ENCODE measurements around the gene ZBTB7A.
"Not testable (repeated sequence)": the region's sequence is repeated elsewhere in the genome, so short reads cannot be mapped to it uniquely, and the experiment has no call there.

The ZBTB7A gene

DNA sequence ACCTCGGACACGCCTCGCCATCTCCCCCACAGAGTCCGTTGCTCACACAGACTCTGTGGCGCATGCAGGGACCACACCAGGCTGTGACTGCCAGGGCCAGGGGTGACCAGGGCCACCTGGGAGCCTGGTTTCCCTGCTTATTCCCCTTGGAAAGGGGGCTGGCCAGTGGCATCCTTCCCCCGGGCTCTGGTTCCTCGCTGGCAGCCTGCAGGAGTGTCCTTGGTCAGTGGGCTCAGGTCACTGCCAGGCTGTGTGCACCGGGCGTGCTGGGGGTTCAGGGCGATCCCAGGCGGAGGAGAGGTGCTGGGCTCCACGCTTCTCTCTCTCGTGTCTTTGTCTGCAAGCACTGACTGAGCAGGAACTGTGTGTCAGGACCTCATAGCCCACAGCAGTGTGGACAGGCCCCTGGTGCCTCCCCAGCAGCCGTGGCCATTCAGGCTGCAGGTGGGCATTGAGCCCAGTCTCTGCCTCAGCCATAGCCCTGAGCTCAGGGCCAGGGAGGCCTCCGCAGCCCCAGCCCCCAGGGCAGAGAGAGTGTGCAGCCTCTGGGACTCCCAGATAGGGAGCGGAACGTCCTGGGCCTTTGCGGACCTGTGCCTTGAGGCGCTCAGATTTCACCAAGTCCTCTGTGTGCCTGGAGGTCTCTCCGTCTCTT lies 52.7 kb downstream of the ZBTB7A start:
- DNase-seq = no peak

DNA sequence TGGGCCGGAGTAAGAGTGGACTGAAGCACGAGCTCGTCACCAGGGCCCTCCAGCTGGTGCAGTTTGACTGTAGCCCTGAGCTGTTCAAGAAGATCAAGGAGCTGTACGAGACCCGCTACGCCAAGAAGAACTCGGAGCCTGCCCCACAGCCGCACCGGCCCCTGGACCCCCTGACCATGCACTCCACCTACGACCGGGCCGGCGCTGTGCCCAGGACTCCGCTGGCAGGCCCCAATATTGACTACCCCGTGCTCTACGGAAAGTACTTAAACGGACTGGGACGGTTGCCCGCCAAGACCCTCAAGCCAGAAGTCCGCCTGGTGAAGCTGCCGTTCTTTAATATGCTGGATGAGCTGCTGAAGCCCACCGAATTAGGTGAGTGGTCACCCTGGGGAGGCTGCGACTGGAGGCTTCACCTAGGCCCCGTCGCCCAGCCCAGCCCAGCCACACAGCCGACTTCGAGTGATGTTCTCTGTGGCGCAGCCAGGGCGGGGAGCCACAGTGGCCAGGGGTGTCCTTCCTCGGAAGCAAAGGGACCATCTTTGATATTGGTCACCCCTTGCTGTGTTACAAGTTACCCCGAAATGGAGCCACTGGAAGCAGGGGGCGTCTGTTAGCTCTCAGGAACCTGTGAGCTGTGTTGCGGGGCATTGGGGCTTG lies 53.6 kb downstream of the ZBTB7A start:
- DNase-seq = no peak

DNA sequence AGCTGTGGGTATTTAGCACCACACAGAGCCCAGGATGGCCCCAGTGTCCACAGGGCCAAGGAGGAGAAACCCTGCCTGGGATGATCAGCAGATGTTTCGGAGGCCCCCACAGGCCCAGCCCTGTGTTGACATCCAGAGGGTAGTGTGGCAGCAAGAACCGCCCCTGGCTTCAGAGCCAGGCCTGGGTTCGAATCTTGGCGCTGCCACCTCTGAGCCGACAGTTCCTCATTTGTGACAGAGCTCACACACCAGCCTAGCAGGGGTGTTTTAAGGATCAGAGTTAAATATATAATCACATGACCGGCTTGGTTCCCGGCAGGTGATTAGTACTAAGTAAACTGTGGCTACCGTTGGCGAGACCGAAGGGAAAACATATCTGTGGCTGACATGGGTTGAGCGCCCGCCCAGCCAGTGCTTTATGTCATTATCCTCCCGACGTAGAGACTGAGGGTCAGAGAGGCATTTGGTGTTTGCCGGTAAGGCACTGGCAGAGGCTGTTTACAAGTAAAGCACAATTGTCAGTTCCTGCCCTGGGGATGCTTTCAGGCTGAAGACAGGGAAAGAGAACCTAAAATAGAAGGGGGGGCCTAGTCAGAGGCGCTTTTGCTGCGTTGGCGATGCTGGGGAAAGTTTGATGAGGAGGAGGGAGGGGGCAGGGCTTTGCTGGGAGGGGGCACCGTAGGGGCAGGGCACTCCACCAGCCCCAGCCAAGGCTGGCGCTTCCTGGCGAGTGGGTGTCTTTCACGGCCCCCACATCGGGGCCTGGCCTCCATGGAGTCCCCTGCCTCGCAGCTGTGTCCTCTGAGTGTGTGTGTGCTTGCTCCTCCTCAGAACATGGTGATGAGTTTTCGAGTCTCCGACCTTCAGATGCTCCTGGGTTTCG lies 54.4 kb downstream of the ZBTB7A start:
- no peak for DNase-seq

DNA sequence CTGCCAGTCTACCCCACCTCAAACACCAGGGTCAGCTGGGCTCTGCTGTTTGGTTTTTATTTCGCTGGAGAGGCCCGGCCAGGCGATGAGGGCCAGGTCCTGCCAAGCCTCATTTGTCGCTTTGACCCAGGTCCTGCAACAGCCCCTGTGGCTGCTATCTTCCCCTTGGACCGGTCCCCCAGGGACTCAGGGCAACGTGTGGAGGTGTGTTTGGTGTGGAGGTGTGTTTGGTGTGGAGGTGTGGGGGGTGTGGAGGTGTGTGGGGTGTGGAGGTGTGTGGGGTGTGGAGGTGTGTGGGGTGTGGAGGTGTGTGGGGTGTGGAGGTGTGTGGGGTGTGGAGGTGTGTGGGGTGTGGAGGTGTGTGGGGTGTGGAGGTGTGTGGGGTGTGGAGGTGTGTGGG lies 55.3 kb downstream of the ZBTB7A start:
- DNase-seq = not testable (repeated sequence)

DNA sequence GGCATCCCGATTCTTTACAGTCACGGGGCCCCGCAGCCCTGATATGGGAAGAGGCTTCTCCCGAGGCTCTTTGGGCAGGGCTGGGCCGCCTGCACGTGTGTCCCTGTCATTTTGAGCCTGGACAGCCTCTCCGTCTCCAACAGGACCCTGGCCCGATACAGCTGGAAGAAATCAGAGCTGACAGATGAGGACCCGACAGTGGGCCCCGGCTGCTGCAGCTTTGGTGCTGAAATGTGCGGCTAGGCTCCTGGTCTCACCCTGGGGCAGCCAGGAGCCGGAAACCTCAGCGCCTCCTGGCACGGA lies 55.9 kb downstream of the ZBTB7A start:
- no peak for DNase-seq

DNA sequence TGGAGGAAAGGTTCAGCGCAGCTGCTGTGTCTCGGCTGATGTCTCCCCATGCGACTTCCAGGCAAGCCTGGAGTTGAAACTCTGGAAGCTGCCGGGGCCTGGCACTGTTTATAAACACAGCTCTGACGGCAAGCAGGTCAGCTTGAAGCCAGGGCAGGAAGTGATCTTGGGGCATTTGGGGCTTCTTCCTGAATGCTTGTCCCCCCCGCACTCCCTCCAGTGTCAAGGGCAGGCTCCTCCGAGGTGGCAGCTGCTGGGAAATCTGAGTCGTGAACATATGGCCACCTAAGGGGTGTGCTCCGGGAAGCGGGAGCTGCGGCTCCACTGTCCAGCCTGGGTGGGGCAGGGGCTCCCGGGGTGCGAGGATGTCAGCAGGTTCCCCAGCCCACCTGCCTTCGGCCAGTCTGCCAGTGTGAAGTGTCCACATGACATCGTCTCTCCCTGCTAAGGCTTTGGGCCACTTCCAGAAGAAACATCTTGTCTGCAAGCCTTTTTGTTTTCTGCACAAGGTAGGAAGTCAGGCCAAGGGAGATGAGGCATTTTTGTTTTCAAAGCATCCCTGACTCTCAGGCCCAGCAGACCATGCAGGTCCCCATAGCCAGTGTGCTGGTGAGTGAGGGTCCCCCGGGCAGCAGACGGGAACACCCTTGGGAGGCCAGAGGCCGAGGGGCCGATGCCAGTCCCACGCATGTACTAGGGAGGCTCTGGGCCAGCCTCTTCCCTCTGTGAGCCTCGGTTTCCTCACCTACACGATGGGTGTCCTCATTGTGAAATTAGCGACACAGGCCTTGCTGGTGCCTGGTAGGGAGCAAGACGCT lies 56.5 kb downstream of the ZBTB7A start:
- no peak for DNase-seq

DNA sequence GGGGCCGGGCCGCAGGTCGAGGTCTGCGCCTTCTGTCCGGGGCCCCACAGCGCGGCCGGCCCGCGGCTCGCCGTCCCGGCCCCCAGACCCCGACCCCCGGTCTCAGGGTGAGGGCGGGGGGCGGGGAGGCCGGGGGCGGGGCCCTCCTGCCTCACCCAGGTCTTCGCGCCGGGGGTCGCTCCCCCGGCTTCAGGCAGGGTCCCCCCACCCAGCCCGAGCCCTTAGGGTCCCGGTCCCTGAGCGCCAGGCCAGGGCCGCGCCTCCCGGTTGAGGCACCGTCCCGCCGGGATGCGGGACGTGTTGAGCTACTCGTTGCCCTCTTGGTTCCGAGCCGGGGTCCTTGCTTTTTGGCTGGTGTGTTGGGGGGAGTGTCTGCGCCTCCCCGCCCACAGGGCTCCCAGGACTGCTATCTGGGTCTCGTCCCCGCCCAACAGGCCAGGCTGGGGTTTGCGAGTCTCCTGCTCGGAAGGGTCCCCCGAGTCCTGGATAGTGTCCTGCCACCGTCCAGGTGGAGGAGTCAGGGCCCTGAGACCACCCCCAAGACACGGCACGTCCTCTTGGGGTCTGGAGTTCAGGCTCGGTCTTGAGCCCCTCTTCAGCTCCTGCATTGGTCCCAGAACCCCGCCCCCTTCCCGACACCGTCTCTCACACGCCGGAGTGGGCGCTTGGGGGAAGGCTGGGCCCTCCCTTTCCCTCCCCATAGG lies 58.7 kb downstream of the ZBTB7A start:
- DNase-seq = peak; percentile 47 to 65

DNA sequence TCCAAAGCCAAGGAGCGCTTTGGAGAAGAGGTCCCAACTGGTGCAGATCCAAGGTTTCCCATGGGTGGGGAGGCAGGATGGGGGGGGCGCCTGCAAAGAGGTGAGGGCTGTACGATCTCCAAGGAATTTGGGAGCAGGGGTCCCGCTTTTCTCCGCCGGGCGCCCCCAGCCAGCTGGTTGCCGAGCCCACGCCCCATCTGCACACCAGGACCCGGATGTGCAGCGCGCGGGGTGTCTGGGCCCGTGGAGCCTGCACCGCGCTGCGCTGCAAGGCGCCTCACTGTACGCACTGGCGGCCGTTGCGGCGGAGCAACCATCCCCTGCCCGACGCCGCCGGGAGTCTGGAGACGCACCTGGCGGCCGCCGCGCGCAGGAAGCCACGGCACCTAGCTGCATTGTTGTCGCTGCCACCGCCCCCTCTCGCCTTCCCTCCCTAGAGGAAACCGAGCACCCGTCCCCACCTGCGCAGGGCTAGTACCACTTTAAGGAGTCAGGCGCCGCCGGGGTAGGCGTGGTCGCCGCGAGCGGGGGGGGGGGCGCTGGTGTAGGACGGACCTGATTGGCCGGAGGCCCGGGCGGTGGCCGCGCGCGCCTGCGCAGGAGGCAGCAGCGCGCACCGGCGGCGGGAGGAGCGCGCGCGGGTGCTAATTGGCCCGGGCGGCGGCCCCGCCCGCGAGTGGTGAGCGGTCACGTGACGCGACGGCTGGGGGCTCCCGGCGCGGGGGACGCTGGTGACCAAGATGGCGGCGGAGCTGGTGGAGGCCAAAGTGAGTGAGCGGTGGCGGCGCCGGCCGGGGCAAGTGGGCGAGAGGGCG lies 59.5 kb downstream of the ZBTB7A start, which contains the start of gene PIAS4:
TSS of gene PIAS4 (plus strand) at position 716 of the 815 bp plus-strand sequence. CDS start at position 741, 25 bp downstream.
- DNase-seq = peak; percentile 98 to 99

DNA sequence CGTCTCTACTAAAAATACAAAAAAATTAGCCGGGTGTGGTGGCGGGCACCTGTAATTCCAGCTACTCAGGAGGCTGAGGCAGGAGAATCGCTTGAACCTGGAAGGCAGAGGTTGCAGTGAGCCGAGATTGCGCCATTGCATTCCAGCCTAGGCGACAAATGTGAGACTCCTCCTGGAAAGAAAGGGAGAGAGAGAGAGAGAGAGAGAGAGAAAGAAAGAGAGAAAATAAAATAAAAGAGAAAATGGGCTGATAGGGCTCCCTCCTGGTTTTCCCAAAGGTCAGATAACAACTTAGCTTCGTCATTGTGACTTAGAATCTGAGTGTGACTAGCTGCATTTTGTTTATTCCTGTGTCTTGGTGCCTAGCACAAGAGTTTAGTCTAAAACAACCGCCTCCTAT lies 61.3 kb downstream of the ZBTB7A start:
- not testable (repeated sequence) for DNase-seq

DNA sequence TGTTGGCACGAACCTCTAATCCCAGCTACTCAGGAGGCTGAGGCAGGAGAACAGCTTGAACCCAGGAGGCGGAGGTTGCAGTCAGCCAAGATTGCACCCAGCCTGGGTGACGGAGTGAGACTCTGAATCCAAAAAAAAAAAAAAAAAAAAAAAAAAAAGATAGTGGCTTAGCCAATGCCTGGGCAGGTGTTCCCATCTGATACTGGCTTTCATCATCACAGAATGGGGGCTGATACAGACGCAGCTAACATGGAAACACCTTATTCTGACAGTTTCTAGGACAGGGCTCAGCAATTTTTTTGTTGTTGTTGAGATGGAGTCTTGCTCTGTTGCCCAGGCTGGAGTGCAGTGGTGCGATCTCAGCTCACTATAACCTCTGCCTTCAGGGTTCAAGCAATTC lies 65.9 kb downstream of the ZBTB7A start:
- not testable (repeated sequence) for DNase-seq

DNA sequence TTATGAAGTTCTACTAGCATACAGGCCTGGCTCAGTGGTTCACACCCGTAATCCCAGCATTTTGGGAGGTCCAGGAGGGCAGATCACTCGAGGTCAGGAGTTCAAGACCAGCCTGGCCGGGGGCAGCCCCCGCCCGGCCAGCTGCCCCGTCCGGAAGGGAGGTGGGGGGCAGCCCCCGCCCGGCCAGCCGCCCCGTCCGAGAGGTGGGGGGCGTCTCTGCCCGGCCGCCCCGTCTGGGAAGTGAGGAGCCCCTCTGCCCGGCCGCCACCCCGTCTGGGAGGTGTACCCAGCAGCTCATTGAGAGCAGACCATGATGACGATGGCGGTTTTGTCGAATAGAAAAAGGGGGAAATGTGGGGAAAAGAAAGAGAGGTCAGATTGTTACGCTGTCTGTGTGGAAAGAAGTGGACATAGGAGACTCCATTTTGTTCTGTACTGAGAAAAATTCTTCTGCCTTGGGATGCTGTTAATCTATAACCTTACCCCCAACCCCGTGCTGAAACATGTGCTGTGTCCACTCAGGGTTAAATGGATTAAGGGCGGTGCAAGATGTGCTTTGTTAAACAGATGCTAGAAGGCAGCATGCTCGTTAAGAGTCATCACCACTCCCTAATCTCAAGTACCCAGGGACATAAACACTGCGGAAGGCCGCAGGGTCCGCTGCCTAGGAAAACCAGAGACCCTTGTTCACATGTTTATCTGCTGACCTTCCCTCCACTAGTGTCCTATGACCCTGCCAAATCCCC lies 67.9 kb downstream of the ZBTB7A start:
- DNase-seq = not testable (repeated sequence)

DNA sequence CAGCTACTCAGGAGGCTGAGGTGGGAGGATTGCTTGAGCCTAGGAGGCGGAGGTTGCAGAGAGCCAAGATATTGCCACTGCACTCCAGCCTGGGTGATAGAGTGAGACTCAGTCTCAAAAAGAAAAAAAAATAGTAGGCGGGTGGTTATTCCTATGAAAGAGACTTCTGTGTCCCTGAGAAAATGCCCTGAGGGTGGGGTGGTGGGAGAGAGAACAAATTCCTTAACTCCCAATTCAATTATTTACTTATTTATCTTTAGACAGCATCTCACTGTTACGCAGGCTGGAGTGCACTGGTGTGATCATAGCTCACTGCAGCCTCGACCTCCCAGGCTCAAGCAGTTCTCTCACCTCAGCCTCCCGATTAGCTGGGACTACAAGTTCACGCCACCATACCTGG lies 71.1 kb downstream of the ZBTB7A start:
- DNase-seq = no peak
